Parathyroid adenoma (tissue), 2 donors: ENCODE measurements around the gene IZUMO3.

ENCODE experiments used
- H2AFZ ChIP-seq: fragments of 300-600 bp; sonication (generic); one replicate; pipeline ENCODE4 v1.7.0; 2017; ENCODE audit warnings: antibody characterized with exemption, mild to moderate bottlenecking
- H3K27ac ChIP-seq: fragments of 300-600 bp; sonication (generic); one replicate; pipeline ENCODE4 v1.7.0; 2017
- H3K27me3 ChIP-seq: fragments of 300-600 bp; sonication (generic); one replicate; pipeline ENCODE4 v1.7.0; 2017; ENCODE audit warnings: low read length; ENCODE audit not compliant: control insufficient read depth, insufficient read depth
- H3K36me3 ChIP-seq: fragments of 300-600 bp; sonication (generic); one replicate; pipeline ENCODE4 v1.7.0; 2017; ENCODE audit warnings: low read length; ENCODE audit not compliant: control insufficient read depth, insufficient read depth
- H3K4me1 ChIP-seq: fragments of 300-600 bp; sonication (generic); one replicate; pipeline ENCODE4 v1.7.0; 2017; ENCODE audit warnings: control low read depth
- H3K4me2 ChIP-seq: fragments of 300-600 bp; sonication (generic); one replicate; pipeline ENCODE4 v1.7.0; 2017; ENCODE audit warnings: low read length
- H3K4me3 ChIP-seq: fragments of 300-600 bp; sonication (generic); one replicate; pipeline ENCODE4 v1.7.0; 2017; ENCODE audit warnings: low read depth, low read length
- H3K79me2 ChIP-seq: fragments of 300-600 bp; sonication (generic); one replicate; pipeline ENCODE4 v1.7.0; 2017; ENCODE audit warnings: control low read depth
- H3K9ac ChIP-seq: fragments of 300-600 bp; sonication (generic); one replicate; pipeline ENCODE4 v1.7.0; 2017; ENCODE audit warnings: mild to moderate bottlenecking
- H3K9me3 ChIP-seq: fragments of 300-600 bp; sonication (generic); one replicate; pipeline ENCODE4 v1.7.0; 2017; ENCODE audit warnings: low read length; ENCODE audit not compliant: control insufficient read depth
- CTCF ChIP-seq: fragments of 300-600 bp; sonication (generic); IDR thresholded peaks from one replicate; pipeline ENCODE4 v1.7.0; 2017; ENCODE audit warnings: antibody characterized with exemption, mild to moderate bottlenecking
- donor health status: primary hyperparathyroidism.

The IZUMO3 gene

GRCh38 chr9:24552526-24553182 is 7.0 kb upstream of the IZUMO3 start:
- Histone ChIP-seq H3K36me3 (no peaks in the 10 kb centered on the region), H3K27me3 (no peaks in the 10 kb centered on the region), H3K27ac (no peak overlapping the region), H3K4me3 (no peak overlapping the region), H3K4me2 (no peak overlapping the region), H3K9ac (no peak overlapping the region), H3K79me2 (no peaks in the 10 kb centered on the region), H2AFZ (no peak overlapping the region), H3K4me1 (no peaks in the 10 kb centered on the region), H3K9me3 (no peaks in the 10 kb centered on the region)
- no peak for TF ChIP-seq CTCF

GRCh38 chr9:24545285-24545684 is 412 bp downstream of the IZUMO3 start:
- Histone ChIP-seq H3K4me1 (no peaks in the 10 kb centered on the region), H3K4me2 (no peak overlapping the region), H3K27ac (no peak overlapping the region), H3K36me3 (no peaks in the 10 kb centered on the region), H2AFZ (no peak overlapping the region), H3K9me3 (no peaks in the 10 kb centered on the region), H3K27me3 (no peaks in the 10 kb centered on the region), H3K79me2 (no peaks in the 10 kb centered on the region), H3K4me3 (no peak overlapping the region), H3K9ac (no peak overlapping the region)
- no peak for TF ChIP-seq CTCF

- H3K9ac ChIP-seq, result no peak overlapping the region
- TF ChIP-seq CTCF, result no peak
- no peaks in the 10 kb centered on the region for H3K36me3 ChIP-seq
- no peak overlapping the region for H3K4me2 ChIP-seq
- no peaks in the 10 kb centered on the region for H3K4me1 ChIP-seq
- no peak overlapping the region for H3K27ac ChIP-seq
- H3K79me2 ChIP-seq, result no peaks in the 10 kb centered on the region
- no peak overlapping the region for H2AFZ ChIP-seq
- H3K4me3 ChIP-seq, result no peak overlapping the region
- H3K9me3 ChIP-seq, result no peaks in the 10 kb centered on the region
- no peaks in the 10 kb centered on the region for H3K27me3 ChIP-seq
Measured at GRCh38 chr9:24518545-24518944, 27.2 kb downstream of the IZUMO3 start.

GRCh38 chr9:24516463-24516862 is 29.2 kb downstream of the IZUMO3 start:
- Histone ChIP-seq H3K9me3 (no peaks in the 10 kb centered on the region), H3K27me3 (no peaks in the 10 kb centered on the region), H2AFZ (no peak overlapping the region), H3K36me3 (no peaks in the 10 kb centered on the region), H3K4me2 (no peak overlapping the region), H3K79me2 (no peaks in the 10 kb centered on the region), H3K4me1 (no peaks in the 10 kb centered on the region), H3K27ac (no peak overlapping the region), H3K9ac (no peak overlapping the region), H3K4me3 (no peak overlapping the region)
- no peak for TF ChIP-seq CTCF

GRCh38 chr9:24509850-24510249 is 35.8 kb downstream of the IZUMO3 start:
- no peaks in the 10 kb centered on the region for H3K9me3 ChIP-seq
- H3K79me2 ChIP-seq, result no peaks in the 10 kb centered on the region
- no peak overlapping the region for H2AFZ ChIP-seq
- H3K4me3 ChIP-seq, result no peak overlapping the region
- no peaks in the 10 kb centered on the region for H3K4me1 ChIP-seq
- no peak overlapping the region for H3K4me2 ChIP-seq
- H3K9ac ChIP-seq, result no peak overlapping the region
- TF ChIP-seq CTCF, result no peak
- H3K27ac ChIP-seq, result no peak overlapping the region
- no peaks in the 10 kb centered on the region for H3K27me3 ChIP-seq
- no peaks in the 10 kb centered on the region for H3K36me3 ChIP-seq
